PC-3 (cell line): ENCODE data around the gene RELA. TPM values are rescaled to one million over a fixed set of nuclear protein-coding genes. Genes with fewer than 3 reads are reported as not detected.
"Not testable (repeated sequence)": the region's sequence is repeated elsewhere in the genome, so short reads cannot be mapped to it uniquely, and the experiment has no call there.

Experiments used
- ATAC-seq: fragments of 200-7000 bp; cut with Tn5 transposase; 2 replicates; pipeline ENCODE4 v1.9.1; 2020; ENCODE audit warnings: mild to moderate bottlenecking, moderate library complexity
- BruUV-seq: library from RNA; stranded (reverse); fragments of 400-500 nt; replicated peaks from 2 replicates; lab custom pipeline; 2021; lab: Mats Ljungman, UMichigan
- CTCF ChIA-PET: fragments of 300-600 bp; sonication (Branson Sonifier 250); formaldehyde crosslinking; loops from one replicate; lab custom pipeline; 2022; ENCODE audit warnings: antibody characterized with exemption; lab: Charles Lee
- POLR2A ChIA-PET: fragments of 300-600 bp; sonication (Branson Sonifier 250); formaldehyde crosslinking; loops from one replicate; lab custom pipeline; 2022; ENCODE audit warnings: antibody characterized with exemption; ENCODE audit not compliant: unreplicated experiment; lab: Charles Lee
- DNase-seq: peaks from one replicate; pipeline ENCODE4 v3.0.0-alpha.2; 2015
- H2AFZ ChIP-seq: fragments of 300-600 bp; sonication (generic); 2 replicates; pipeline ENCODE4 v1.6.0; 2016; ENCODE audit warnings: antibody characterized with exemption, low read length
- H3F3A ChIP-seq: fragments of 300-600 bp; sonication (generic); one replicate; pipeline ENCODE4 v1.6.0; 2017; ENCODE audit warnings: antibody characterized with exemption, low read length, control low read depth, mild to moderate bottlenecking; ENCODE audit not compliant: unreplicated experiment
- H3K27ac ChIP-seq: fragments of 300-600 bp; sonication (generic); 2 replicates; pipeline ENCODE4 v1.5.1; 2016; ENCODE audit warnings: mild to moderate bottlenecking, low read length
- H3K27me3 ChIP-seq: fragments of 300-600 bp; sonication (generic); 2 replicates; pipeline ENCODE4 v1.6.1; 2016; ENCODE audit warnings: low read length, mixed read lengths
- H3K36me3 ChIP-seq: fragments of 300-600 bp; sonication (generic); 2 replicates; pipeline ENCODE4 v1.6.1; 2016; ENCODE audit warnings: low read depth, mixed run types, low read length, mixed read lengths
- H3K4me1 ChIP-seq: fragments of 300-600 bp; sonication (generic); 2 replicates; pipeline ENCODE4 v1.5.1; 2016; ENCODE audit warnings: low read length; ENCODE audit not compliant: insufficient read depth
- H3K4me2 ChIP-seq: fragments of 300-600 bp; sonication (generic); 2 replicates; pipeline ENCODE4 v1.6.0; 2016; ENCODE audit warnings: low read length
- H3K4me3 ChIP-seq: fragments of 300-600 bp; sonication (generic); 2 replicates; pipeline ENCODE4 v1.5.1; 2016; ENCODE audit warnings: mild to moderate bottlenecking, low read length, mixed read lengths
- H3K79me2 ChIP-seq: fragments of 300-600 bp; sonication (generic); 2 replicates; pipeline ENCODE4 v1.6.1; 2017; ENCODE audit warnings: low read length, mixed read lengths
- H3K9ac ChIP-seq: fragments of 300-600 bp; sonication (generic); 2 replicates; pipeline ENCODE4 v1.6.0; 2016; ENCODE audit warnings: mild to moderate bottlenecking, low read length
- H3K9me2 ChIP-seq: fragments of 300-600 bp; sonication (generic); replicated peaks from 2 replicates; pipeline ENCODE4 v1.6.1; 2016; ENCODE audit warnings: mixed run types, low read length, mixed read lengths
- H3K9me3 ChIP-seq: fragments of 300-600 bp; sonication (generic); 2 replicates; pipeline ENCODE4 v1.6.1; 2016; ENCODE audit warnings: low read length, mixed read lengths
- H4K20me1 ChIP-seq: fragments of 300-600 bp; sonication (generic); 2 replicates; pipeline ENCODE4 v1.6.1; 2016; ENCODE audit warnings: low read length, mixed read lengths
- EZH2 ChIP-seq: fragments of 300-600 bp; sonication (generic); IDR thresholded peaks from one replicate; pipeline ENCODE4 v1.6.1; 2017; ENCODE audit warnings: antibody characterized with exemption, mild to moderate bottlenecking, low read length; ENCODE audit not compliant: unreplicated experiment
- EZH2phosphoT487 ChIP-seq: fragments of 300-600 bp; sonication (generic); IDR thresholded peaks from 2 replicates; pipeline ENCODE4 v1.6.1; 2018; ENCODE audit warnings: mild to moderate bottlenecking, antibody characterized with exemption, low read length, borderline replicate concordance
- intact Hi-C: fragments of 100-400 bp; cut with micrococcal nuclease; formaldehyde crosslinking; loops from 2 replicates; pipeline ENCODE4 v1.9.0; 2023
- total RNA-seq: library from RNA; depleted of rRNA; stranded (reverse); fragments of >200 nt; gene quantifications from 2 replicates; pipeline ENCODE4 v1.2.3, GENCODE V29; 2014
- TF ChIP-seq, protein P1 (sequence below): fragments of 300-600 bp; sonication (generic); conservative IDR thresholded peaks from 2 replicates; pipeline ENCODE4 v1.5.1; 2017; ENCODE audit warnings: antibody characterized with exemption, low read depth, mild to moderate bottlenecking, low read length

Gene RELA
- total RNA-seq, 1 experiment from 2014 or later = 84.2 TPM

DNA sequence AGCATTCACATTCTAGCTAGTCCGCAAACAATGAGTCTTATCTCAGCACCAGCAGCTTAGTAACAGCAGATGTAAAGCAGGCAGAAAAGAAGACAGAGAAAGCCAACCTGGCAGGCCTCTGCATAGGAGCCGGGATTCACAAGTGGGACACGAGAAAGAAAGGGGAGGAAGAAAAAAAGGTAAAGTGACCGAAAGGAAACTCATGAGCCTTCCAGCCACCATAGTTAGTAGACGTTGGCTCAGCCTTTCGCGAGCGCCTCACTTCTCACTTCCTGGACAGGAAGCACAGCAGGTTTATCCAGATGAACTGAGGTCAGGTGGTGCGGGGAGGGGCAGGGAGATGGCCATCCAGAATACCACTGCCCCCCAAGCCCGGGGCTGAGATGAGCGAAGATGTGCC, 29.7 kb upstream of the RELA start:
- Histone ChIP-seq H3K27ac (no peak overlapping the region), H4K20me1 (no peaks in the 10 kb centered on the region), H2AFZ (0 out of 2 replicates have a peak overlapping the region, but pooled peaks have one; percentile 14), H3K9me3 (no peaks in the 10 kb centered on the region), H3F3A (no peaks in the 10 kb centered on the region), H3K4me2 (no peak overlapping the region), H3K27me3 (no peaks in the 10 kb centered on the region), H3K9ac (no peak overlapping the region), H3K79me2 (no peaks in the 10 kb centered on the region), H3K9me2 (no peaks in the 10 kb centered on the region), H3K4me1 (peaks cover 13% of the 10 kb centered on the region), H3K4me3 (no peak overlapping the region), H3K36me3 (no peaks in the 10 kb centered on the region)
- DNase-seq = no peak
- TF ChIP-seq, protein P1, sequence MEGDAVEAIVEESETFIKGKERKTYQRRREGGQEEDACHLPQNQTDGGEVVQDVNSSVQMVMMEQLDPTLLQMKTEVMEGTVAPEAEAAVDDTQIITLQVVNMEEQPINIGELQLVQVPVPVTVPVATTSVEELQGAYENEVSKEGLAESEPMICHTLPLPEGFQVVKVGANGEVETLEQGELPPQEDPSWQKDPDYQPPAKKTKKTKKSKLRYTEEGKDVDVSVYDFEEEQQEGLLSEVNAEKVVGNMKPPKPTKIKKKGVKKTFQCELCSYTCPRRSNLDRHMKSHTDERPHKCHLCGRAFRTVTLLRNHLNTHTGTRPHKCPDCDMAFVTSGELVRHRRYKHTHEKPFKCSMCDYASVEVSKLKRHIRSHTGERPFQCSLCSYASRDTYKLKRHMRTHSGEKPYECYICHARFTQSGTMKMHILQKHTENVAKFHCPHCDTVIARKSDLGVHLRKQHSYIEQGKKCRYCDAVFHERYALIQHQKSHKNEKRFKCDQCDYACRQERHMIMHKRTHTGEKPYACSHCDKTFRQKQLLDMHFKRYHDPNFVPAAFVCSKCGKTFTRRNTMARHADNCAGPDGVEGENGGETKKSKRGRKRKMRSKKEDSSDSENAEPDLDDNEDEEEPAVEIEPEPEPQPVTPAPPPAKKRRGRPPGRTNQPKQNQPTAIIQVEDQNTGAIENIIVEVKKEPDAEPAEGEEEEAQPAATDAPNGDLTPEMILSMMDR = no peak
- TF ChIP-seq EZH2phosphoT487 = no peak
- TF ChIP-seq EZH2 = no peak
- no TSS peak for BruUV-seq
- intact Hi-C loops = no loop called here
- CTCF ChIA-PET = no interaction called here
- no peak for ATAC-seq
- POLR2A ChIA-PET = no interaction called here

DNA sequence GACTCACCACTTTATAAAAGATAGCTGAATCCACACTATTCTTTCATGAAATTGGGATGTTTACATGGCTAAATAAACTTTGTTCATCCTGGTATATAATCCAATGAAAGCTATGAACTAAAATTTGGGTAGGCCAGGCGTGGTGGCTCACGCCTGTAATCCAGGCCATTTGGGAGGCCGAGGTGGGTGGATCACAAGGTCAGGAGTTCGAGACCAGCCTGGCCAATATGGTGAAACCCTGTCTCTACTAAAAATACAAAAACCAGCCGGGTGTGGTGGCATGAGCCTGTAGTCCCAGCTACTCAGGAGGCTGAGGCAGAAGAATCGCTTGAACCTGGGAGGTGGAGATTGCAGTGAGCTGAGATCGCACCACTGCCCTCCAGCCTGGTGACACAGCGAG, 29.1 kb upstream of the RELA start:
- H3K27me3 ChIP-seq, H3K9ac ChIP-seq, DNase-seq, H3K9me3 ChIP-seq, H3K4me2 ChIP-seq, H4K20me1 ChIP-seq, intact Hi-C loops, H3K79me2 ChIP-seq, H3K27ac ChIP-seq, ATAC-seq, CTCF ChIA-PET, BruUV-seq, H3K9me2 ChIP-seq, H3K36me3 ChIP-seq, H2AFZ ChIP-seq, H3K4me3 ChIP-seq, H3F3A ChIP-seq: not testable (repeated sequence)
- peaks cover 13% of the 10 kb centered on the region for H3K4me1 ChIP-seq
- POLR2A ChIA-PET = interaction anchor here (0.6 kb wide), 1 partner anchor 1663 kb away, joined by 3 read pairs; no protein-coding TSS in a partner anchor

DNA sequence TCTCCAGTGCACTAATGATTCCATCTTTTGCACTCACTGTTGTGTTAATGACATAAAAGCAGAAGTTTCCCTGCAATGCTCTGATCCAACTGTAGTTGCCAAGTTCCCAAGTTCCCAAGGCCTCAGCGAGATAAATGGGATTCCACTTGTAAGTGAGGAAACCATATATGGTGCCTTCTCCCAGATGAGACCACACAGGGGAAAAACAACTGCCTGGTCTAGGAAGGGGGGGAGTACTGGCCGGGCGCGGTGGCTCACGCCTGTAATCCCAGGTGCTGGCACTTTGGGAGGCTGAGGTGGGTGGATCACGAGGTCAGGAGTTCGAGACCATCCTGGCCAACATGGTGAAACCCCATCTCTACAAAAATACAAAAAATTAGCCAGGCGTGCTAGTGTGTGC, 23.3 kb upstream of the RELA start:
- Histone ChIP-seq H3K36me3 (no peaks in the 10 kb centered on the region), H3F3A (no peaks in the 10 kb centered on the region), H3K9me2 (no peaks in the 10 kb centered on the region), H3K9me3 (no peaks in the 10 kb centered on the region), H3K9ac (no peak overlapping the region), H3K27ac (no peak overlapping the region), H2AFZ (no peak overlapping the region), H3K4me1 (no peaks in the 10 kb centered on the region), H4K20me1 (no peaks in the 10 kb centered on the region), H3K4me2 (no peak overlapping the region), H3K79me2 (no peaks in the 10 kb centered on the region), H3K4me3 (no peak overlapping the region), H3K27me3 (peaks cover 10% of the 10 kb centered on the region; the same call in 1 of the 2 replicates)
- ATAC-seq = no peak
- BruUV-seq = no TSS peak
- POLR2A ChIA-PET = no interaction called here
- CTCF ChIA-PET = no interaction called here
- TF ChIP-seq, protein P1 = no peak
- TF ChIP-seq EZH2phosphoT487 (no peak), EZH2 (no peak)
- DNase-seq = no peak
- intact Hi-C loops = no loop called here

DNA sequence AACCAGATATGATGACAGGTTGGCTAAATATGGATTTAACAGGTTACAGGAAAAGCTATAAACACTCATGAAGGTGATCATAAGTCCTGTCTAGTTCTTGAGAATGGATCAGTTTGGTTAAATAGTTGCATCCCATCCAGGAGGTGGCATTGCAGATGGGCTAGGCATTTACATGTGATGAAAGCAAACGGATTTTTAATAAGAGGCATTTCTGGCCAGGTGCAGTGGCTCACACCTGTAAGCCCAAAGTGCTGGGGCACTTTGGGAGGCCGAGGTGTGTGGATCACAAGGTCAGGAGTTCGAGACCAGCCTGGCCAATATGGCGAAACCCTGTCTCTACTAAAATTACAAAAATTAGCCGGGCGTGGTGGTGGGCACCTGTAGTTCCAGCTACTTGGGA, 20.8 kb upstream of the RELA start:
- CTCF ChIA-PET, ATAC-seq: not testable (repeated sequence)
- H3K27me3 ChIP-seq = peaks cover 10% of the 10 kb centered on the region; the same call in 1 of the 2 replicates

More for the DNA sequence above, 20.8 kb upstream of the RELA start:
- intact Hi-C loops, BruUV-seq, DNase-seq, H2AFZ ChIP-seq, H4K20me1 ChIP-seq, H3K4me2 ChIP-seq, POLR2A ChIA-PET, H3K4me1 ChIP-seq, H3K4me3 ChIP-seq, H3K79me2 ChIP-seq, H3K36me3 ChIP-seq, H3K9me3 ChIP-seq, H3K9ac ChIP-seq, H3F3A ChIP-seq, H3K9me2 ChIP-seq, H3K27ac ChIP-seq: not testable (repeated sequence)
